Measurements from ENCODE around the gene ZSWIM7.

DNA sequence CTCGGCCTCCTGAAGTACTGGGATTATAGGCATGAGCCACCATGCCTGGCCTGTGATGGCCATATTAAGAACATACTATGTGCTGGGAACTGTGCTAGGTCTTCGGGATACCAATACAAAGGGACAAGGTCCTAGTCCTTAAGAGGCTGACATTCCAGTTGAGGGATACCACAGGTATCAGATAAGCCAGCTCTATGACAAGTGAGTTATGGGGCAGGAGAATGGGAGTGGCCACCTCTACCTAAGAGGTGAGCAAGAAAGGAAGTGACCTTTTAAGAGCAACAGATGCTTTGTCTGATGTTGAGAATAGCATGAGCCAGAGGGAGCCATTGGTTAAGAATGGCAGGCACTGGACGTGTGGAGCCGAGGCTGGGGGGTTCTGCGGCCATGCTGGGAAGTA lies 27.6 kb downstream of the ZSWIM7 start:
- TF ChIP-seq, protein P1, sequence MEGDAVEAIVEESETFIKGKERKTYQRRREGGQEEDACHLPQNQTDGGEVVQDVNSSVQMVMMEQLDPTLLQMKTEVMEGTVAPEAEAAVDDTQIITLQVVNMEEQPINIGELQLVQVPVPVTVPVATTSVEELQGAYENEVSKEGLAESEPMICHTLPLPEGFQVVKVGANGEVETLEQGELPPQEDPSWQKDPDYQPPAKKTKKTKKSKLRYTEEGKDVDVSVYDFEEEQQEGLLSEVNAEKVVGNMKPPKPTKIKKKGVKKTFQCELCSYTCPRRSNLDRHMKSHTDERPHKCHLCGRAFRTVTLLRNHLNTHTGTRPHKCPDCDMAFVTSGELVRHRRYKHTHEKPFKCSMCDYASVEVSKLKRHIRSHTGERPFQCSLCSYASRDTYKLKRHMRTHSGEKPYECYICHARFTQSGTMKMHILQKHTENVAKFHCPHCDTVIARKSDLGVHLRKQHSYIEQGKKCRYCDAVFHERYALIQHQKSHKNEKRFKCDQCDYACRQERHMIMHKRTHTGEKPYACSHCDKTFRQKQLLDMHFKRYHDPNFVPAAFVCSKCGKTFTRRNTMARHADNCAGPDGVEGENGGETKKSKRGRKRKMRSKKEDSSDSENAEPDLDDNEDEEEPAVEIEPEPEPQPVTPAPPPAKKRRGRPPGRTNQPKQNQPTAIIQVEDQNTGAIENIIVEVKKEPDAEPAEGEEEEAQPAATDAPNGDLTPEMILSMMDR (IDR thresholded peaks at IDR 0.05) = no peak
- no peak for TF ChIP-seq POLR2A (IDR thresholded peaks at IDR 0.05)

Measured in right lobe of liver (tissue), 4 donors.